OCI-LY7 (cell line): ENCODE data around the gene SPESP1. TPM values are rescaled to one million over a fixed set of nuclear protein-coding genes. Genes with fewer than 3 reads are reported as not detected.

Experiments
- BruUV-seq: library from RNA; stranded (reverse); fragments of 400-500 nt; replicated peaks from 2 replicates; lab custom pipeline; 2021; lab: Mats Ljungman, UMichigan
- CTCF ChIA-PET: fragments of 300-600 bp; sonication (Branson Sonifier 250); formaldehyde crosslinking; loops from one replicate; lab custom pipeline; 2022; ENCODE audit warnings: antibody characterized with exemption; ENCODE audit not compliant: unreplicated experiment; lab: Charles Lee
- POLR2A ChIA-PET: fragments of 300-600 bp; sonication (Branson Sonifier 250); formaldehyde crosslinking; loops from one replicate; lab custom pipeline; 2022; ENCODE audit warnings: antibody characterized with exemption; lab: Charles Lee
- DNase-seq: peaks from one replicate; pipeline ENCODE4 v3.0.0-alpha.2; 2015; ENCODE audit warnings: low spot score
- H2AFZ ChIP-seq: fragments of 200-600 bp; sonication (generic), shearing (Covaris generic); 2 replicates; pipeline ENCODE4 v1.6.1; 2014; ENCODE audit warnings: mild to moderate bottlenecking, antibody characterized with exemption, low read length, moderate library complexity
- H3K27ac ChIP-seq: fragments of 200-600 bp; sonication (generic); 2 replicates; pipeline ENCODE4 v1.5.1; 2014; ENCODE audit warnings: mixed run types, low read depth, mild to moderate bottlenecking, moderate library complexity, low read length, inconsistent platforms; ENCODE audit not compliant: poor library complexity, severe bottlenecking
- H3K36me3 ChIP-seq: fragments of 200-600 bp; sonication (generic); 2 replicates; pipeline ENCODE4 v1.6.1; 2014; ENCODE audit warnings: mild to moderate bottlenecking, antibody characterized with exemption, low read length, moderate library complexity, mixed read lengths; ENCODE audit not compliant: insufficient read depth
- H3K4me1 ChIP-seq: fragments of 200-600 bp; sonication (generic); 2 replicates; pipeline ENCODE4 v1.5.1; 2014; ENCODE audit warnings: mild to moderate bottlenecking, low read length; ENCODE audit not compliant: insufficient read depth, poor library complexity, severe bottlenecking
- H3K4me2 ChIP-seq: fragments of 200-600 bp; sonication (generic); 2 replicates; pipeline ENCODE4 v1.6.1; 2014; ENCODE audit warnings: mild to moderate bottlenecking, low read length
- H3K4me3 ChIP-seq: fragments of 200-600 bp; sonication (generic); 2 replicates; pipeline ENCODE4 v1.5.1; 2014; ENCODE audit warnings: mild to moderate bottlenecking, low read depth, low read length; ENCODE audit not compliant: poor library complexity, severe bottlenecking
- H3K79me2 ChIP-seq: fragments of 200-600 bp; sonication (generic); 2 replicates; pipeline ENCODE4 v1.6.1; 2016; ENCODE audit warnings: low read depth, mild to moderate bottlenecking, low read length, moderate library complexity, mixed read lengths; ENCODE audit not compliant: insufficient read depth
- H3K9me2 ChIP-seq: fragments of 200-600 bp; sonication (generic); 2 replicates; pipeline ENCODE4 v1.6.1; 2016; ENCODE audit warnings: mild to moderate bottlenecking, low read length, mixed read lengths; ENCODE audit not compliant: insufficient read depth
- H3K9me3 ChIP-seq: fragments of 200-600 bp; sonication (generic); 2 replicates; pipeline ENCODE4 v1.6.1; 2014; ENCODE audit warnings: mild to moderate bottlenecking, mixed run types, low read length, mixed read lengths
- H4K20me1 ChIP-seq: fragments of 200-600 bp; sonication (generic); 2 replicates; pipeline ENCODE4 v1.6.1; 2014; ENCODE audit warnings: mild to moderate bottlenecking, antibody characterized with exemption, low read length, moderate library complexity, mixed read lengths; ENCODE audit not compliant: insufficient read depth
- EZH2phosphoT487 ChIP-seq: fragments of 200-600 bp; sonication (generic); IDR thresholded peaks from 2 replicates; pipeline ENCODE4 v1.6.1; 2018; ENCODE audit warnings: low read depth, borderline replicate concordance, mild to moderate bottlenecking, mixed run types, antibody characterized with exemption, low read length, moderate library complexity, mixed read lengths
- intact Hi-C: fragments of 100-400 bp; cut with micrococcal nuclease; formaldehyde crosslinking; loops from one replicate; pipeline ENCODE4 v1.10.0; 2022; ENCODE audit not compliant: unreplicated experiment
- total RNA-seq, 2 experiments: library from RNA; depleted of rRNA in 1 of 2; stranded (reverse); fragments of >200 nt in 1 of 2; shearing (Covaris generic) in 1 of 2; gene quantifications; 2 replicates each; pipeline ENCODE4 v1.2.3, GENCODE V29; 2014 to 2022
- TF ChIP-seq, protein P1 (sequence below): fragments of 200-600 bp; sonication (generic); conservative IDR thresholded peaks from 2 replicates; pipeline ENCODE4 v1.5.1; 2014; ENCODE audit warnings: mild to moderate bottlenecking, antibody characterized with exemption, low read length, moderate library complexity, mixed read lengths

The SPESP1 gene
- total RNA-seq, 2 experiments from 2014 or later: not detected

DNA sequence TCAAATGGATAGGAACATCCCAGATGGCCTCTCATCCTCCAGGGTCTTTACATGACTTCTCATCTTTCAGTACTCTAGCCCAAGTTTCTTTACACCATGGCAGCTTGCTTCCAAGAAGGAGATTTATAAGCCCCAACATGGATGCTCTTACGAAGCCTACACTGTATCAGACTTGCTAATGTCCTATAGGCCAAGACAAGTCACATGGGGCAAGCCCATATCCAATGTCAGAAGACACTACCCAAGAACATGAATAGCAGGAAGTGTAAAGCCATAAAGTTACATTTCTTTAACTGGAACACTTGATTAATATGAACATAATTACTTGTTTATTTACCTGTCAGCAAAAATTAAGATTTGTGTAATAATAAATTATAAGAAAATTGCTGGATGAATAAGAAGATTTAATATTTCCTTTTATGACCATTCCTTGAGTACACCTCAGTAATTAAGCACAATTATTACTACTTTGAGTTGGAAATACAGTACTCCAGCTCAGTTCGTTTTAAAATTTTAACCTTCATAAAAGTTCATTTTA, 5.1 kb downstream of the SPESP1 start:
- H3K9me2 ChIP-seq: no peaks in the 10 kb centered on the region
- H3K27ac ChIP-seq: no peak overlapping the region
- BruUV-seq: no TSS peak
- no peaks in the 10 kb centered on the region for H3K9me3 ChIP-seq
- TF ChIP-seq EZH2phosphoT487: no peak
- TF ChIP-seq, protein P1, sequence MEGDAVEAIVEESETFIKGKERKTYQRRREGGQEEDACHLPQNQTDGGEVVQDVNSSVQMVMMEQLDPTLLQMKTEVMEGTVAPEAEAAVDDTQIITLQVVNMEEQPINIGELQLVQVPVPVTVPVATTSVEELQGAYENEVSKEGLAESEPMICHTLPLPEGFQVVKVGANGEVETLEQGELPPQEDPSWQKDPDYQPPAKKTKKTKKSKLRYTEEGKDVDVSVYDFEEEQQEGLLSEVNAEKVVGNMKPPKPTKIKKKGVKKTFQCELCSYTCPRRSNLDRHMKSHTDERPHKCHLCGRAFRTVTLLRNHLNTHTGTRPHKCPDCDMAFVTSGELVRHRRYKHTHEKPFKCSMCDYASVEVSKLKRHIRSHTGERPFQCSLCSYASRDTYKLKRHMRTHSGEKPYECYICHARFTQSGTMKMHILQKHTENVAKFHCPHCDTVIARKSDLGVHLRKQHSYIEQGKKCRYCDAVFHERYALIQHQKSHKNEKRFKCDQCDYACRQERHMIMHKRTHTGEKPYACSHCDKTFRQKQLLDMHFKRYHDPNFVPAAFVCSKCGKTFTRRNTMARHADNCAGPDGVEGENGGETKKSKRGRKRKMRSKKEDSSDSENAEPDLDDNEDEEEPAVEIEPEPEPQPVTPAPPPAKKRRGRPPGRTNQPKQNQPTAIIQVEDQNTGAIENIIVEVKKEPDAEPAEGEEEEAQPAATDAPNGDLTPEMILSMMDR: no peak
- H3K4me1 ChIP-seq: no peaks in the 10 kb centered on the region
- H2AFZ ChIP-seq: no peak overlapping the region
- intact Hi-C loops: no loop called here
- H3K4me3 ChIP-seq: no peak overlapping the region
- no peak for DNase-seq
- no peak overlapping the region for H3K4me2 ChIP-seq
- H3K36me3 ChIP-seq: no peaks in the 10 kb centered on the region
- no peaks in the 10 kb centered on the region for H4K20me1 ChIP-seq
- H3K79me2 ChIP-seq: no peaks in the 10 kb centered on the region
- ChIA-PET POLR2A (interaction anchor here (0.7 kb wide), 1 partner anchor 66 kb away, joined by 3 read pairs; no protein-coding TSS in a partner anchor), CTCF (no interaction called here)

DNA sequence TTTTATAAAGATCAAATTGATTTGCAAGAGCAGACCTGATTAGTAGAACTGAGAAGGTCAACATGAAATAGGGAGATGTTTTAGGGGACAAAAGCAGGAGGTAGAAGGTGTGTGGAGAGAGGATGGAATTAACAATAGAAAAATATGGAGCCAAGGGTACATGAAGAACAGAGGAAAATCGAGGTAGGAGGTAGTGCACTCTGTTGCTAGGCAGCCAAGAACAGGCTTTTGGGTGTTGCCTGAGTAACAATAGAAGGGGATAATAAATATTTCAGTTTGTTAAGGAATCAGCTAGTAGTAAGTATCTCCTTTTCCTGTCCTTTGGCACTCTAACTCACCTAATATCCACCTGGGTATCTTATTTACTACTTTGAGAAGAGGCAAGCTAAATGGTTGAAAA, 9.2 kb downstream of the SPESP1 start:
- H3K9me3 ChIP-seq: no peaks in the 10 kb centered on the region
- BruUV-seq: no TSS peak
- ChIA-PET CTCF (no interaction called here), POLR2A (no interaction called here)
- H3K79me2 ChIP-seq: no peaks in the 10 kb centered on the region
- no peaks in the 10 kb centered on the region for H3K36me3 ChIP-seq
- no peak for TF ChIP-seq EZH2phosphoT487
- TF ChIP-seq, protein P1: no peak
- no peak overlapping the region for H2AFZ ChIP-seq
- H3K9me2 ChIP-seq: no peaks in the 10 kb centered on the region
- intact Hi-C loops: no loop called here
- no peaks in the 10 kb centered on the region for H4K20me1 ChIP-seq
- H3K4me2 ChIP-seq: no peak overlapping the region
- no peak overlapping the region for H3K4me3 ChIP-seq
- H3K4me1 ChIP-seq: no peaks in the 10 kb centered on the region
- no peak overlapping the region for H3K27ac ChIP-seq
- no peak for DNase-seq

DNA sequence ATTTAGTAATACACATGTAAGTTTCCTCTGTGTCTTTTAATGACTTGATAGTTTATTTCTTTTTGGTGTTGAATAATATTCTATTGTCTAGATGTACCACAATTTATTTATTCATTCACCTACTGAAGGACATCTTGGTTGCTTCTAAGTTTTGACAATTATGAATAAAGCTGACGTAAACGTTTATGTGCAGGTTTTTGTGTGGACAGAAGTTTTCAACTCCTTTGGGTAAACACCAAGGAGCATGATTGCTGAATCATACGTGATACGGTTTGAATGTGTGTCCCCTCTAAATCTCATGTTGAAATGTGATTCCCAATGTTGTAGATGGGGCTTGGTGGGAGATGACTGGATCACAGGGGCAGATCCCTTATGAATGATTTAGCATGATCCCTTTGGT, 21.5 kb downstream of the SPESP1 start:
- intact Hi-C loops: no loop called here
- Histone ChIP-seq H3K4me2 (no peak overlapping the region), H4K20me1 (no peaks in the 10 kb centered on the region), H3K9me3 (no peaks in the 10 kb centered on the region), H3K4me3 (no peak overlapping the region), H2AFZ (no peak overlapping the region), H3K79me2 (no peaks in the 10 kb centered on the region), H3K27ac (no peak overlapping the region), H3K4me1 (no peaks in the 10 kb centered on the region), H3K36me3 (no peaks in the 10 kb centered on the region), H3K9me2 (no peaks in the 10 kb centered on the region)
- DNase-seq: no peak
- BruUV-seq: no TSS peak
- no peak for TF ChIP-seq EZH2phosphoT487
- TF ChIP-seq, protein P1: no peak
- ChIA-PET CTCF (no interaction called here), POLR2A (no interaction called here)
